ENCODE results near the gene CCL18. TPM values are rescaled to one million over a fixed set of nuclear protein-coding genes. Genes with fewer than 3 reads are reported as not detected.
"Not testable (repeated sequence)": the region's sequence is repeated elsewhere in the genome, so short reads cannot be mapped to it uniquely, and the experiment has no call there.

CCL18 gene
- total and polyA plus RNA-seq, 2 of the 4 experiments (the other 2 are of a cell fraction) = not detected

GRCh38 chr17:36121099-36121498 is 57.0 kb downstream of the CCL18 start:
- H2BK5ac ChIP-seq (ENCODE audit: low read depth, low read length, poor library complexity, severe bottlenecking); H3K56ac ChIP-seq (ENCODE audit: extremely low read depth, insufficient read depth, low read length); H3K4me2 ChIP-seq (ENCODE audit: low read depth, low read length); H2BK120ac ChIP-seq (ENCODE audit: low read depth, low read length); dilution Hi-C loops (cut with HindIII; ENCODE audit: low sequenced_read_pairs, unreplicated experiment); H3K79me1 ChIP-seq (ENCODE audit: low read depth in 1 of 2, low read length in 2 of 2); H4K5ac ChIP-seq (ENCODE audit: low read depth, low read length); H3K36me3 ChIP-seq (ENCODE audit: control insufficient read depth, insufficient read depth, low read length); H3K9ac ChIP-seq (ENCODE audit: low read depth, low read length); H3K4ac ChIP-seq (ENCODE audit: low read depth, low read length); in situ Hi-C loops (cut with MboI; ENCODE audit: low sequenced_read_pairs); H2AK9ac ChIP-seq (replicated peaks; ENCODE audit: low read depth, low read length, poor library complexity); H4K20me1 ChIP-seq (ENCODE audit: insufficient read depth, low read length); CTCF ChIA-PET; DNase-seq; H3K23ac ChIP-seq (ENCODE audit: low read depth, low read length); H3K27me3 ChIP-seq (ENCODE audit: control insufficient read depth, insufficient read depth, low read length); H3K14ac ChIP-seq (replicated peaks; ENCODE audit: low read depth, low read length); H2BK20ac ChIP-seq (ENCODE audit: low read depth, low read length); H3K27ac ChIP-seq (ENCODE audit: insufficient read depth, low read length); BruUV-seq (replicated peaks); H2AK5ac ChIP-seq (ENCODE audit: low read depth, low read length); H3K9me3 ChIP-seq (ENCODE audit: control insufficient read depth, insufficient read depth, low read length); POLR2A ChIA-PET (ENCODE audit: unreplicated experiment); H3K4me3 ChIP-seq (ENCODE audit: insufficient read depth, low read depth, low read length); H2AFZ ChIP-seq (replicated peaks; ENCODE audit: low read length, poor library complexity); H3K9me1 ChIP-seq (ENCODE audit: insufficient read depth, low read length); H4K91ac ChIP-seq (ENCODE audit: insufficient read depth, low read depth, low read length); H2BK15ac ChIP-seq (ENCODE audit: low read depth, low read length); H3K18ac ChIP-seq (ENCODE audit: low read depth, low read length); H4K8ac ChIP-seq (ENCODE audit: low read depth in 2 of 2, low read length in 2 of 2); intact Hi-C loops (cut with micrococcal nuclease); ATAC-seq (ENCODE audit: low read depth); H3K4me1 ChIP-seq (ENCODE audit: control insufficient read depth, insufficient read depth, low read length): not testable (repeated sequence)
- WGBS, 2 experiments (ENCODE audit: extremely low coverage in 2 of 2, insufficient read length in 1 of 2) = no CpG with 5 or more reads among the region's 6 CpGs

Small RNAs within 50 kb of the gene (microRNA-seq; reads per million reads assigned to microRNA genes)
- not detected for gene RN7SL301P (ENCODE audit: insufficient read depth, insufficient read length)

Small RNAs within 50 kb of the gene (small RNA-seq; reads per million reads assigned to genes)
- 0 reads per million in 5 experiments for gene RN7SL301P

Other genes with a start within 250 kb of the CCL18 start
- not detected in 2 replicates for gene HEATR9, start 195.4 kb upstream of the CCL18 start, total RNA-seq (2012; rRNA removed)
- not detected in 2 replicates for gene HEATR9, start 195.4 kb upstream of the CCL18 start, polyA plus RNA-seq (2012; rRNA removed)
- gene CCL5, start 183.9 kb upstream of the CCL18 start, total RNA-seq (2012; rRNA removed) = not detected in 2 replicates
- not detected in 2 replicates for gene CCL5, start 183.9 kb upstream of the CCL18 start, polyA plus RNA-seq (2012; rRNA removed)
- 0.18 TPM in 1 of 2 replicates, not detected in the other for gene RDM1, start 133.5 kb upstream of the CCL18 start, total RNA-seq (2012; rRNA removed)
- not detected in 2 replicates for gene RDM1, start 133.5 kb upstream of the CCL18 start, polyA plus RNA-seq (2012; rRNA removed)
- not detected in 2 replicates for gene LYZL6, start 120.6 kb upstream of the CCL18 start, total RNA-seq (2012; rRNA removed)
- gene LYZL6, start 120.6 kb upstream of the CCL18 start, polyA plus RNA-seq (2012; rRNA removed) = not detected in 2 replicates
- gene CCL16, start 82.8 kb upstream of the CCL18 start, total RNA-seq (2012; rRNA removed) = not detected in 2 replicates
- gene CCL16, start 82.8 kb upstream of the CCL18 start, polyA plus RNA-seq (2012; rRNA removed) = not detected in 2 replicates
- not detected in 2 replicates for gene CCL14, start 77.5 kb upstream of the CCL18 start, total RNA-seq (2012; rRNA removed)
- not detected in 2 replicates for gene CCL14, start 77.5 kb upstream of the CCL18 start, polyA plus RNA-seq (2012; rRNA removed)
- not detected in 2 replicates for gene CCL15, start 62.7 kb upstream of the CCL18 start, total RNA-seq (2012; rRNA removed)
- not detected in 2 replicates for gene CCL15, start 62.7 kb upstream of the CCL18 start, polyA plus RNA-seq (2012; rRNA removed)
- gene CCL23, start 46.3 kb upstream of the CCL18 start, total RNA-seq (2012; rRNA removed) = not detected in 2 replicates
- gene CCL23, start 46.3 kb upstream of the CCL18 start, polyA plus RNA-seq (2012; rRNA removed) = not detected in 2 replicates
- gene CCL3, start 25.9 kb downstream of the CCL18 start, total RNA-seq (2012; rRNA removed) = not detected in 2 replicates
- gene CCL3, start 25.9 kb downstream of the CCL18 start, polyA plus RNA-seq (2012; rRNA removed) = not detected in 2 replicates
- not detected in 2 replicates for gene CCL4, start 39.6 kb downstream of the CCL18 start, total RNA-seq (2012; rRNA removed)
- not detected in 2 replicates for gene CCL4, start 39.6 kb downstream of the CCL18 start, polyA plus RNA-seq (2012; rRNA removed)
- not detected in 2 replicates for gene TBC1D3B, start 112.4 kb downstream of the CCL18 start, total RNA-seq (2012; rRNA removed)
- 0.94 and 1.6 TPM in 2 replicates for gene TBC1D3B, start 112.4 kb downstream of the CCL18 start, polyA plus RNA-seq (2012; rRNA removed)
- gene CCL3L1, start 132.5 kb downstream of the CCL18 start, total RNA-seq (2012; rRNA removed) = not detected in 2 replicates
- not detected in 2 replicates for gene CCL3L1, start 132.5 kb downstream of the CCL18 start, polyA plus RNA-seq (2012; rRNA removed)
- gene CCL4L2, start 146.8 kb downstream of the CCL18 start, total RNA-seq (2012; rRNA removed) = not detected in 2 replicates
- gene CCL4L2, start 146.8 kb downstream of the CCL18 start, polyA plus RNA-seq (2012; rRNA removed) = not detected in 2 replicates
- gene TBC1D3I, start 200.3 kb downstream of the CCL18 start, total RNA-seq (2012; rRNA removed) = not detected in 2 replicates
- 0.07 TPM in 1 of 2 replicates, not detected in the other for gene TBC1D3I, start 200.3 kb downstream of the CCL18 start, polyA plus RNA-seq (2012; rRNA removed)